Body of pancreas (tissue), 4 donors: ENCODE results near the gene KRT79. TPM values are rescaled to one million over a fixed set of nuclear protein-coding genes. Genes with fewer than 3 reads are reported as not detected.

ENCODE experiments used
- ATAC-seq: fragments of 150-250 bp; one replicate; pipeline ENCODE4 v1.9.1; 2016
- DNase-seq, 4 donors: peaks; one replicate each; pipeline ENCODE4 v3.0.0-alpha.2; 2019
- H3K27ac ChIP-seq, 4 donors: fragments of 200-600 bp; sonication (generic); 1 replicate in 3 of 4; 2 replicates in 1 of 4; pipeline versions ENCODE4 v1.5.1 to v1.6.1; 2016 to 2019; ENCODE audit warnings: mild to moderate bottlenecking in 1 of 4, mixed read lengths in 1 of 4, moderate library complexity in 1 of 4
- H3K27me3 ChIP-seq, 2 donors: fragments of 200-600 bp; sonication (generic); one replicate each; pipeline ENCODE4 v1.6.0; 2016; ENCODE audit warnings: mild to moderate bottlenecking in 1 of 2
- H3K36me3 ChIP-seq, 2 donors: fragments of 200-600 bp; sonication (generic); replicated peaks in 1 of 2; 2 replicates each; pipeline ENCODE4 v1.5.1; 2016; ENCODE audit warnings: low read depth in 2 of 2; ENCODE audit not compliant: insufficient read depth in 1 of 2
- H3K4me1 ChIP-seq: fragments of 200-600 bp; sonication (generic); one replicate; pipeline ENCODE4 v1.6.0; 2016
- H3K4me3 ChIP-seq, 2 donors: fragments of 200-600 bp; sonication (generic); 1 replicate in 1 of 2; 2 replicates in 1 of 2; pipeline ENCODE4 v1.5.1; 2016 to 2019
- H3K9me3 ChIP-seq, 3 donors: fragments of 200-600 bp; sonication (generic); 1 replicate in 2 of 3; 2 replicates in 1 of 3; pipeline ENCODE4 v1.5.1; 2016
- POLR2A ChIP-seq, 3 donors: fragments of 450-650 bp; IDR thresholded peaks; one replicate each; pipeline ENCODE4 v1.6.1; 2016; ENCODE audit warnings: antibody characterized with exemption in 3 of 3, mild to moderate bottlenecking in 2 of 3
- WGBS, 2 donors: methylation state at CpG; one replicate each; pipeline ENCODE4 v1.1.5; 2017; 5-methylcytosine and 5-hydroxymethylcytosine counted together
- intact Hi-C: fragments of 100-400 bp; cut with DNase I; formaldehyde crosslinking; loops from one replicate; pipeline ENCODE4 v1.15.1; 2023
- total RNA-seq, 2 donors: library from RNA; depleted of rRNA; stranded (reverse); fragments of >200 nt; gene quantifications; one replicate each; pipeline ENCODE4 v1.1.0, GENCODE V29; 2016
- TF ChIP-seq, protein P1 (sequence below), 7 experiments: fragments of 450-650 bp in 4 of 7; fragments of 200-600 bp in 3 of 7; sonication (generic) in 3 of 7; IDR thresholded peaks; one replicate each; pipeline ENCODE4 v1.5.1; 2016 to 2019; ENCODE audit warnings: antibody characterized with exemption in 7 of 7

KRT79 gene
- total RNA-seq, 2 donors from 2014 or later = not detected

DNA sequence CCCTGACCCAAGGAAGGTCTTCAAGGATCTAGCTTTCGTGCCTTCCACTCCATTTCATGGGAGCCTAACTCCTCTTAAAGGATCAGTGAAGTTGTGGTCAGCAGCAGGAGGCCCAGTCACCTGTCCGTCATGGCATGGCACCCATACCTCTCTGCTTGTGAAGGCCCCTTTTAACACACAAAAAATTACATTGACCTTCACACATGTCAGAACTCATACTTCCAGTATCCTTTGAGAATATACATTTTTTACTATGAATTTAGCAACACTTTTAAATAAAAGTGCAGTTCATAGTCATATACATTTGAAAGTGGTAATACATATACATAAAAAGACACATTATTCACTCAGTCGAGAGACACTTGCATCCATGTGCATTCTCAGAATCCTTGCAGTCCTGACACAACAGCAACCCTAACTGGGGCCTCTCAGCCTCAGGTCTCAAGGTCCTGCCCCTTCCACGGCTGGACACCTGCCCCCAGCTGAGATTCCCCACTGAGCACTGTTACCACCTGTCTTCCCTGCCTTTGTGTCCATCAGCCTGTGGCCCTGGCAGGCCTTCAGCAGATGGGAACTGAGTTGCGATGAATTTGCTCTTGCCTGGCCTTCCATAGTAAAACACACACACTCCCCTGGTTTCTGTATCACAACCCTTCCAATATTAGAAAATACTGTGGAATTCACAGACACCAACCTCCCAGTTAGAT lies 34.5 kb downstream of the KRT79 start:
- Histone ChIP-seq H3K27me3 (no peaks in the 10 kb centered on the region), H3K4me1 (peaks cover 9% of the 10 kb centered on the region), H3K27ac (no peak overlapping the region), H3K9me3 (no peaks in the 10 kb centered on the region), H3K36me3 (no peaks in the 10 kb centered on the region), H3K4me3 (no peak overlapping the region)
- TF ChIP-seq POLR2A (IDR thresholded peaks at IDR 0.05) = no peak
- TF ChIP-seq, protein P1, sequence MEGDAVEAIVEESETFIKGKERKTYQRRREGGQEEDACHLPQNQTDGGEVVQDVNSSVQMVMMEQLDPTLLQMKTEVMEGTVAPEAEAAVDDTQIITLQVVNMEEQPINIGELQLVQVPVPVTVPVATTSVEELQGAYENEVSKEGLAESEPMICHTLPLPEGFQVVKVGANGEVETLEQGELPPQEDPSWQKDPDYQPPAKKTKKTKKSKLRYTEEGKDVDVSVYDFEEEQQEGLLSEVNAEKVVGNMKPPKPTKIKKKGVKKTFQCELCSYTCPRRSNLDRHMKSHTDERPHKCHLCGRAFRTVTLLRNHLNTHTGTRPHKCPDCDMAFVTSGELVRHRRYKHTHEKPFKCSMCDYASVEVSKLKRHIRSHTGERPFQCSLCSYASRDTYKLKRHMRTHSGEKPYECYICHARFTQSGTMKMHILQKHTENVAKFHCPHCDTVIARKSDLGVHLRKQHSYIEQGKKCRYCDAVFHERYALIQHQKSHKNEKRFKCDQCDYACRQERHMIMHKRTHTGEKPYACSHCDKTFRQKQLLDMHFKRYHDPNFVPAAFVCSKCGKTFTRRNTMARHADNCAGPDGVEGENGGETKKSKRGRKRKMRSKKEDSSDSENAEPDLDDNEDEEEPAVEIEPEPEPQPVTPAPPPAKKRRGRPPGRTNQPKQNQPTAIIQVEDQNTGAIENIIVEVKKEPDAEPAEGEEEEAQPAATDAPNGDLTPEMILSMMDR (IDR thresholded peaks at IDR 0.05) = no peak
- 92% methylated on average over 5 of the region's 5 CpGs for WGBS, 2 donors
- no peak for DNase-seq
- intact Hi-C loops = no loop called here
- no peak for ATAC-seq

DNA sequence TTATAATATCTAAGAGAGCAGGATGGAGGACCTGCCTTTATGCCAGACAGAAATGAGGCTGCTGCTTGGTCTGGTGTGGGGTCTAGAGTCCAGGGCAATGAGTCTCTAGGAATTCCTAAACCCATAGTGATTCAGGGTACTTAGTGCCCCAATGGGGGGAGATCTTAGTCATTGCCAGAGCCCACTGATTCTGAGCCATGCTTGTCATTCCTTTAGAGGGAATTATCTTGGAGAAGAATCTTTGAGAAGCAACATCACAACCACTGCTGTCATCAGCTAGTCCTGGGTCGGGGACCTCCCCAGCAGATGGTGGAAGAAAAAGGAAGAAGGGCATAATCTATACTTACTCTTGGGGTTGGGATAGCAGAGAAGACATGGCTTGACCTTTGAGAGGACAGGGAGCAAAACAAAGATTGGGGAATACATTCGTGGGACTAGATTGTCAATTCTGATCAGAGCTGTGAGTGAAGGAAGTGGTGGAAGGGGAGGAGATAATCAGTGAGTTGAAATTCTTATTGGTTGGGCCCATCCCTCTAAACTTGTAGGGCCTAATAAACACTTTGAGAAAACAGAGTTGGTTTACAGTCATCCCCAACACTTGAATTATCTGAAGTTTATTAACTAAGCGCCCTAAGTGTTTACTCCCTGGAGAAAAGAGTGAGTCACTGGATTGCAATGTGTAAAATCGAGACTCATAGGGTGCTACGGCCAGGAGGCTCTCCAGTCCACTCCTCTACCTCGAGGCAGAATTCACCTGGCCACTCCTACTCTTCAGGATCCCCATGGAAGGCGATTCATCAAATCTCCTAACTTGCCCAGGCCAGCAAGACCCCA lies 35.2 kb downstream of the KRT79 start:
- Histone ChIP-seq H3K27me3 (no peaks in the 10 kb centered on the region), H3K27ac (no peak overlapping the region), H3K4me3 (no peak overlapping the region), H3K36me3 (no peaks in the 10 kb centered on the region), H3K9me3 (no peaks in the 10 kb centered on the region), H3K4me1 (peaks cover 9% of the 10 kb centered on the region)
- 49 to 62% methylated on average over 7 of the region's 7 CpGs for WGBS, 2 donors
- DNase-seq = no peak
- no peak for ATAC-seq
- intact Hi-C loops = no loop called here
- no peak for TF ChIP-seq POLR2A (IDR thresholded peaks at IDR 0.05)
- TF ChIP-seq, protein P1 (IDR thresholded peaks at IDR 0.05) = no peak

DNA sequence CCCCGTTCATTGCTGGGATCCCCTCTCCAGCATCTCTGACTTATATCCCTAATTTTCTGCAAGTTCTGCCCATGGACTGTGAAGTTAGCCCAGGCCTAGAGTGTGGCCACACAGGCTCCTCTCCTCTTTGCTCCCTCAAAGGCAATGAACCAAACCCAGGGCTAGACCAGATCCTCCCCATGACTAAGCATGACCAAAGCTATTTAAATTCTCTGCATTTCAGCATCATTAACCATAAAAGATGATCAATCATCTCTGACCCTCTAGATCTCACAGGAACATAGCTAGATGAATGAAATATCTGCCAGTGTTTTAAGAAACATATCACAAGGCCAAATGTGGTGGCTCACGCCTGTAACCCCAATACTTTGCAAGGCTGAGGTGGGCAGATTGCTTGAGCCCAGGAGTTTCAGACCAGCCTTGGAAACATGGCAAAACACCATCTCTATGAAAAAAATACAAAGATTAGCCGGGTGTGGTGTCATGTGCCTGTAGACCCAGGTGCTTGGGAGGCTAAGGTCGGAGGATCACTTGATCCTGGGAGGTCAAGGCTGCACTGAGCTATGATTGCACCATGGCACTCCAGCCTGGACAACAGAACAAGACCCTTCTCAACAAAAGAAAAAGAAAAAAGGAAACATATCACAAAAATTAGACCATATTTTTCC lies 36.0 kb downstream of the KRT79 start:
- Histone ChIP-seq H3K9me3 (no peaks in the 10 kb centered on the region), H3K27me3 (no peaks in the 10 kb centered on the region), H3K4me1 (peaks cover 9% of the 10 kb centered on the region), H3K27ac (no peak overlapping the region), H3K4me3 (no peak overlapping the region), H3K36me3 (no peaks in the 10 kb centered on the region)
- intact Hi-C loops = no loop called here
- no peak for ATAC-seq
- no peak for TF ChIP-seq POLR2A (IDR thresholded peaks at IDR 0.05)
- TF ChIP-seq, protein P1 (IDR thresholded peaks at IDR 0.05) = no peak
- 75 to 90% methylated on average over 4 of the region's 4 CpGs for WGBS, 2 donors
- no peak for DNase-seq

DNA sequence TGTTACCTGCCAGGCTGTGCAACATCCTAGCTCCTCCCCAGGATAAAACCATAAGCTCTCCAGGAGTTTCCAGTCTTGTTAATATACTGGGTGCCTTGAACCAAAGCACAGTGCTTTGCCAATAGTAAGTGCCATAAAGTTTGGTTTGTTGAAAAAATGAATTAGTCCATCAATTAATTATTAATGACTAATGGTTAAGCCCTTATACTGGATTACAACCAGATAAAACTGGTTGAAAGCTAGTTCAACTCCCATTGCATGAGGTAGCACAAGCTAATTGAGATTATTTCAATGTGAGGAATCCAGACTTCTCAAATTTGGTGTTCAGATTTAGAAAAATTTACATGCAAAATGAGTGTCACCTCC lies 36.6 kb downstream of the KRT79 start:
- DNase-seq = no peak
- Histone ChIP-seq H3K27ac (no peak overlapping the region), H3K4me3 (no peak overlapping the region), H3K27me3 (no peaks in the 10 kb centered on the region), H3K36me3 (no peaks in the 10 kb centered on the region), H3K9me3 (no peaks in the 10 kb centered on the region), H3K4me1 (peaks cover 9% of the 10 kb centered on the region)
- TF ChIP-seq POLR2A (IDR thresholded peaks at IDR 0.05) = no peak
- TF ChIP-seq, protein P1 (IDR thresholded peaks at IDR 0.05) = no peak
- no peak for ATAC-seq
- intact Hi-C loops = no loop called here
